Neutrophil (primary cell): ENCODE measurements around the gene PLA2G6.

ENCODE experiments used
- H3K27ac ChIP-seq: fragments of 200-600 bp; sonication (generic); 2 replicates; pipeline ENCODE4 v1.5.1; 2016; ENCODE audit warnings: mild to moderate bottlenecking, moderate library complexity
- H3K27me3 ChIP-seq: fragments of 200-600 bp; sonication (generic); 2 replicates; pipeline ENCODE4 v1.6.0; 2016; ENCODE audit warnings: mild to moderate bottlenecking
- H3K36me3 ChIP-seq: fragments of 200-600 bp; sonication (generic); 2 replicates; pipeline ENCODE4 v1.5.1; 2017
- H3K4me1 ChIP-seq, 2 experiments: fragments of 200-600 bp in 1 of 2; sonication (generic) in 1 of 2; 1 replicate in 1 of 2; 2 replicates in 1 of 2; pipeline versions ENCODE4 v1.5.1 to v1.6.1; 2013 to 2016; ENCODE audit warnings: low read depth in 1 of 2, low read length in 1 of 2, mild to moderate bottlenecking in 1 of 2, moderate library complexity in 1 of 2; ENCODE audit not compliant: control insufficient read depth in 1 of 2, insufficient read depth in 1 of 2
- H3K4me3 ChIP-seq, 2 experiments: fragments of 200-600 bp in 1 of 2; sonication (generic) in 1 of 2; 1 replicate in 1 of 2; 2 replicates in 1 of 2; pipeline ENCODE4 v1.5.1; 2013 to 2016; ENCODE audit warnings: low read depth in 1 of 2, low read length in 1 of 2, mild to moderate bottlenecking in 1 of 2, moderate library complexity in 1 of 2
- H3K9me3 ChIP-seq: fragments of 200-600 bp; sonication (generic); 2 replicates; pipeline ENCODE4 v1.5.1; 2016
- CTCF ChIP-seq: fragments of 200-600 bp; sonication (generic); IDR thresholded peaks from 2 replicates; pipeline ENCODE4 v1.5.1; 2016; ENCODE audit warnings: antibody characterized with exemption

Gene PLA2G6

GRCh38 chr22:38175206-38176118 is 6.2 kb downstream of the PLA2G6 start:
- H3K9me3 ChIP-seq: no peaks in the 10 kb centered on the region
- peaks cover 39% of the 10 kb centered on the region in 2 experiments for H3K4me1 ChIP-seq
- H3K27me3 ChIP-seq: no peaks in the 10 kb centered on the region
- H3K36me3 ChIP-seq: no peaks in the 10 kb centered on the region
- peak overlapping the region in 1 of 2 experiments; percentile 17 for H3K4me3 ChIP-seq
- no peak for TF ChIP-seq CTCF
- H3K27ac ChIP-seq: peak overlapping the region; percentile 82

- Histone ChIP-seq H3K36me3 (no peaks in the 10 kb centered on the region), H3K9me3 (no peaks in the 10 kb centered on the region), H3K27ac (no peak overlapping the region), H3K4me3 (no peak overlapping the region), H3K4me1 (peaks cover 31% of the 10 kb centered on the region in 2 experiments), H3K27me3 (no peaks in the 10 kb centered on the region)
- no peak for TF ChIP-seq CTCF
Observed at GRCh38 chr22:38174626-38175025, 7.0 kb downstream of the PLA2G6 start.

- Histone ChIP-seq H3K4me1 (peaks cover 28 to 30% of the 10 kb centered on the region in 2 experiments), H3K9me3 (no peaks in the 10 kb centered on the region), H3K27me3 (no peaks in the 10 kb centered on the region), H3K4me3 (no peak overlapping the region), H3K36me3 (peaks cover 3% of the 10 kb centered on the region), H3K27ac (no peak overlapping the region)
- TF ChIP-seq CTCF: no peak
Observed at GRCh38 chr22:38173641-38173906, 8.1 kb downstream of the PLA2G6 start.

GRCh38 chr22:38172832-38173640 is 8.6 kb downstream of the PLA2G6 start:
- H3K4me1 ChIP-seq: peaks cover 28 to 30% of the 10 kb centered on the region in 2 experiments
- peak overlapping the region; percentile 13 for H3K27ac ChIP-seq
- no peak overlapping the region for H3K4me3 ChIP-seq
- no peak for TF ChIP-seq CTCF
- H3K36me3 ChIP-seq: peaks cover 5% of the 10 kb centered on the region
- H3K27me3 ChIP-seq: no peaks in the 10 kb centered on the region
- H3K9me3 ChIP-seq: no peaks in the 10 kb centered on the region

GRCh38 chr22:38171927-38172831 is 9.5 kb downstream of the PLA2G6 start:
- Histone ChIP-seq H3K27ac (peak overlapping the region; percentile 1), H3K4me3 (no peak overlapping the region), H3K4me1 (peaks cover 27 to 28% of the 10 kb centered on the region in 2 experiments), H3K27me3 (no peaks in the 10 kb centered on the region), H3K36me3 (peaks cover 10% of the 10 kb centered on the region), H3K9me3 (no peaks in the 10 kb centered on the region)
- TF ChIP-seq CTCF: no peak
